Parathyroid adenoma (tissue), 2 donors: Measurements from ENCODE around the gene TEX54.
A peak's percentile ranks its signal among the peaks of the same experiment; 100 is the strongest.

Experiments used
- H2AFZ ChIP-seq: fragments of 300-600 bp; sonication (generic); one replicate; pipeline ENCODE4 v1.7.0; 2017; ENCODE audit warnings: antibody characterized with exemption, mild to moderate bottlenecking
- H3K27ac ChIP-seq: fragments of 300-600 bp; sonication (generic); one replicate; pipeline ENCODE4 v1.7.0; 2017
- H3K27me3 ChIP-seq: fragments of 300-600 bp; sonication (generic); one replicate; pipeline ENCODE4 v1.7.0; 2017; ENCODE audit warnings: low read length; ENCODE audit not compliant: control insufficient read depth, insufficient read depth
- H3K36me3 ChIP-seq: fragments of 300-600 bp; sonication (generic); one replicate; pipeline ENCODE4 v1.7.0; 2017; ENCODE audit warnings: low read length; ENCODE audit not compliant: control insufficient read depth, insufficient read depth
- H3K4me1 ChIP-seq: fragments of 300-600 bp; sonication (generic); one replicate; pipeline ENCODE4 v1.7.0; 2017; ENCODE audit warnings: control low read depth
- H3K4me2 ChIP-seq: fragments of 300-600 bp; sonication (generic); one replicate; pipeline ENCODE4 v1.7.0; 2017; ENCODE audit warnings: low read length
- H3K4me3 ChIP-seq: fragments of 300-600 bp; sonication (generic); one replicate; pipeline ENCODE4 v1.7.0; 2017; ENCODE audit warnings: low read depth, low read length
- H3K79me2 ChIP-seq: fragments of 300-600 bp; sonication (generic); one replicate; pipeline ENCODE4 v1.7.0; 2017; ENCODE audit warnings: control low read depth
- H3K9ac ChIP-seq: fragments of 300-600 bp; sonication (generic); one replicate; pipeline ENCODE4 v1.7.0; 2017; ENCODE audit warnings: mild to moderate bottlenecking
- H3K9me3 ChIP-seq: fragments of 300-600 bp; sonication (generic); one replicate; pipeline ENCODE4 v1.7.0; 2017; ENCODE audit warnings: low read length; ENCODE audit not compliant: control insufficient read depth
- TF ChIP-seq, protein P1 (sequence below): fragments of 300-600 bp; sonication (generic); IDR thresholded peaks from one replicate; pipeline ENCODE4 v1.7.0; 2017; ENCODE audit warnings: antibody characterized with exemption, mild to moderate bottlenecking
- donor health status: primary hyperparathyroidism.

TEX54 gene

DNA sequence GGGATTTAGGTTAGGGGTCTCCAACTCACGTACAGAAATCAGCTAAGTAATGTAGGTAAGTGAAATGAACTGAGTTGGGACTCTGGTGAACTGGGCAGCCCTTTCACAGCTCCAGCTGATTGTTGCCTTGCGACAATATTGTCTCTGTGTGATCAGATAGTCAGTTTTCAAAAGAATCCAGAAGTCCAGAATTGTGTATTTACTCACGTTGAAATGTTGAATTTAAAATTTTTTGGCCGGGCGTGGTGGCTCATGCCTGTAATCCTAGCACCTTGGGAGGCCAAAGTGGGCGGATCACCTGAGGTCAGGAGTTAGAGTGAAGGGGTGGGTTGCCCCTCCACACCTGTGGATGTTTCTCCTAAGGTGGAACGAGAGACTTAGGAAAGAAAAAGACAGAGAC is 25.6 kb upstream of the TEX54 start:
- no peak overlapping the region for H3K9ac ChIP-seq
- no peaks in the 10 kb centered on the region for H3K4me1 ChIP-seq
- no peak overlapping the region for H3K4me3 ChIP-seq
- TF ChIP-seq, protein P1, sequence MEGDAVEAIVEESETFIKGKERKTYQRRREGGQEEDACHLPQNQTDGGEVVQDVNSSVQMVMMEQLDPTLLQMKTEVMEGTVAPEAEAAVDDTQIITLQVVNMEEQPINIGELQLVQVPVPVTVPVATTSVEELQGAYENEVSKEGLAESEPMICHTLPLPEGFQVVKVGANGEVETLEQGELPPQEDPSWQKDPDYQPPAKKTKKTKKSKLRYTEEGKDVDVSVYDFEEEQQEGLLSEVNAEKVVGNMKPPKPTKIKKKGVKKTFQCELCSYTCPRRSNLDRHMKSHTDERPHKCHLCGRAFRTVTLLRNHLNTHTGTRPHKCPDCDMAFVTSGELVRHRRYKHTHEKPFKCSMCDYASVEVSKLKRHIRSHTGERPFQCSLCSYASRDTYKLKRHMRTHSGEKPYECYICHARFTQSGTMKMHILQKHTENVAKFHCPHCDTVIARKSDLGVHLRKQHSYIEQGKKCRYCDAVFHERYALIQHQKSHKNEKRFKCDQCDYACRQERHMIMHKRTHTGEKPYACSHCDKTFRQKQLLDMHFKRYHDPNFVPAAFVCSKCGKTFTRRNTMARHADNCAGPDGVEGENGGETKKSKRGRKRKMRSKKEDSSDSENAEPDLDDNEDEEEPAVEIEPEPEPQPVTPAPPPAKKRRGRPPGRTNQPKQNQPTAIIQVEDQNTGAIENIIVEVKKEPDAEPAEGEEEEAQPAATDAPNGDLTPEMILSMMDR: no peak
- H3K36me3 ChIP-seq: no peaks in the 10 kb centered on the region
- no peaks in the 10 kb centered on the region for H3K27me3 ChIP-seq
- no peaks in the 10 kb centered on the region for H3K9me3 ChIP-seq
- no peak overlapping the region for H2AFZ ChIP-seq
- no peak overlapping the region for H3K4me2 ChIP-seq
- no peak overlapping the region for H3K27ac ChIP-seq
- peaks cover 4% of the 10 kb centered on the region for H3K79me2 ChIP-seq

DNA sequence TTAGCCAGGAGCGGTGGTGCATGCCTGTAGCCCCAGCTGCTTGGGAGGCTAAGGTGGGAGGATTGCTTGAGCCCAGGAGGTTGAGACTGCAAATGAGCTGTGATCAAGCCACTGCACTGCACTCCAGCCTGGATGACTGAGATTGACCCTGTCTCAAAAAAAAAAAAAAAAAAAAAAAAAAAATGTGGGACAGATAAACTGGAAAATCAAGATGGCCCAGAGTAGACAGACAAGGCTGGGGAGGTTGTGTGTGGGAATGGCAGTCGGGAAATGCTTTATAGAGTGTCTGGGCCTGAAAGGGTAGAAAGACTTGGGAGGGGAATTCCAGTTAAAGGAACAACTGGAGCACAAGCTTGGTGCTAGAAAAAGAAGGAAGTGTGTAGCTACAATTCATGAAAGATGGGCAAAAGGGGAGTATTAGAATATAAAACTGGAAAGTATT is 24.9 kb upstream of the TEX54 start:
- H3K9ac ChIP-seq: no peak overlapping the region
- H3K4me2 ChIP-seq: no peak overlapping the region
- no peaks in the 10 kb centered on the region for H3K27me3 ChIP-seq
- H3K9me3 ChIP-seq: no peaks in the 10 kb centered on the region
- H3K4me1 ChIP-seq: no peaks in the 10 kb centered on the region
- TF ChIP-seq, protein P1: no peak
- no peak overlapping the region for H2AFZ ChIP-seq
- no peaks in the 10 kb centered on the region for H3K36me3 ChIP-seq
- no peak overlapping the region for H3K27ac ChIP-seq
- H3K4me3 ChIP-seq: no peak overlapping the region
- peaks cover 4% of the 10 kb centered on the region for H3K79me2 ChIP-seq

DNA sequence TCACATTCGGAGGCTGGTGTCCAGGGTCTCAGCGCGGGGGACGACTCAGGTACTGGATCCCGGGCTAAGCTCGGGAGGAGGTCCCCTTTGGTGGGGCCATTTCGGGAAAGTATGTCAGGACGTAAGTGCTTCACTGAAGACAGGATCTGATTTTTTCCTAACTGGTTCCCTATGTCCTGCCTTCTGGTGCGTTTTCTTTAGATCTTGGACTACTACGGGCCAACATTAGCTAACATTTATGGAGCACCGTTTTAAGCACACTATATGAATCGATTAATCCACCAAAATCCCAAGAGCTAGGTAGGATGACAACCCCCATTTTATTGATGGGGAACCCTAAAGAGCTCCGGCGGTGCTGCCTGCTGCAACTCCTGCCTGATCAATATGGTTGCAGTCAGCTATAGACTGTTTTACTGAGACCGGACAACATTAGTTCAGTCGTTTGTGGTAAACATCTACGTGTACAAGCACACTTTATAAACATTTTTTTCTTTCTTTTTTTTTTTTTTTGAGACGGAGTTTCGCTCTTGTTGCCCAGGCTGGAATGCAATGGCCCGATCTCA is 23.8 kb upstream of the TEX54 start:
- peak overlapping the region; percentile 94 for H3K4me2 ChIP-seq
- H3K4me3 ChIP-seq: peak overlapping the region; percentile 97
- H3K27ac ChIP-seq: no peak overlapping the region
- TF ChIP-seq, protein P1: no peak
- no peaks in the 10 kb centered on the region for H3K9me3 ChIP-seq
- peak overlapping the region; percentile 95 for H2AFZ ChIP-seq
- no peaks in the 10 kb centered on the region for H3K27me3 ChIP-seq
- H3K36me3 ChIP-seq: no peaks in the 10 kb centered on the region
- H3K9ac ChIP-seq: no peak overlapping the region
- H3K4me1 ChIP-seq: no peaks in the 10 kb centered on the region
- peaks cover 4% of the 10 kb centered on the region for H3K79me2 ChIP-seq

DNA sequence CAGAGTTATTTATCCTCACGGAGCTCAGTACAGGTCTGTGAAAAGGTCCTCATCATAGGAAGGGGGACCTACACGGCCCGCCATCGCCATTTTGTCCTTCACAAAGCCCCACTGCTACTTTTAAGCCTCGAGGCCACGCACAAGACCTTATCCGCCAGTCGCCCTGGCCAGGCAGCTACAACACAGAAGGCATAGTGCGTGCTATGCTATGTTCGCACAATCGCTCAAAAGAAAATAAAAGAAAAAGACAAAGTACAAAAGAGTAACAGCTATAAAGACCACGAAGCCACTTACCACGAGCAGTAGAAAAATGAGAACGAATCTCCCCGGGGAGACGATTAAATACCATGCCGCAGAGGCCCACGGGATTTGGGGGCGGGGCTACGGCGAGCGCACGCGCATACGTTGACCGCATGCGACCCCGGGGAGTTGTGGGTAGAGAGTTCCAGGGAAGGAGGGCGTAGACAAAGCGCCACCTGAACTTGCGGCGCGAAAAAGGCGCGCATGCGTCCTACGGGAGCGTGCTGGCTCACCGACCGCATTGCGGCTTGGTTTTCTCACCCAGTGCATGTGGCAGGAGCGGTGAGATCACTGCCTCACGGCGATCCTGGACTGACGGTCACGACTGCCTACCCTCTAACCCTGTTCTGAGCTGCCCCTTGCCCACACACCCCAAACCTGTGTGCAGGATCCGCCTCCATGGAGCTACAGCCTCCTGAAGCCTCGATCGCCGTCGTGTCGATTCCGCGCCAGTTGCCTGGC is 23.1 kb upstream of the TEX54 start:
- H3K36me3 ChIP-seq: no peaks in the 10 kb centered on the region
- no peaks in the 10 kb centered on the region for H3K9me3 ChIP-seq
- peaks cover 4% of the 10 kb centered on the region for H3K79me2 ChIP-seq
- peak overlapping the region; percentile 95 for H2AFZ ChIP-seq
- H3K27me3 ChIP-seq: no peaks in the 10 kb centered on the region
- H3K4me1 ChIP-seq: no peaks in the 10 kb centered on the region
- peak overlapping the region; percentile 97 for H3K4me3 ChIP-seq
- TF ChIP-seq, protein P1: no peak
- H3K27ac ChIP-seq: peak overlapping the region; percentile 61
- H3K4me2 ChIP-seq: peak overlapping the region; percentile 94
- H3K9ac ChIP-seq: no peak overlapping the region
